Liver (tissue), 9 donors: ENCODE measurements around the gene ZNF189. TPM values are rescaled to one million over a fixed set of nuclear protein-coding genes. Genes with fewer than 3 reads are reported as not detected.

Source experiments
- DNase-seq: peaks from one replicate; pipeline ENCODE4 v3.0.0-alpha.2; 2017; ENCODE audit warnings: low spot score
- H3K27ac ChIP-seq, 2 donors: one replicate each; pipeline ENCODE4 v1.7.0; 2013; ENCODE audit warnings: inconsistent platforms in 2 of 2, low read length in 2 of 2, control low read depth in 1 of 2, low read depth in 1 of 2, mild to moderate bottlenecking in 1 of 2
- H3K27me3 ChIP-seq, 4 donors: one replicate each; pipeline versions ENCODE4 v1.6.1 to v1.7.0; 2013; ENCODE audit warnings: low read length in 3 of 4, inconsistent platforms in 1 of 4, mild to moderate bottlenecking in 1 of 4, moderate library complexity in 1 of 4; ENCODE audit not compliant: control insufficient read depth in 4 of 4, insufficient read depth in 4 of 4
- H3K36me3 ChIP-seq, 4 donors: one replicate each; pipeline versions ENCODE4 v1.6.1 to v1.7.0; 2013; ENCODE audit warnings: low read length in 3 of 4, mild to moderate bottlenecking in 3 of 4, low read depth in 1 of 4, moderate library complexity in 1 of 4; ENCODE audit not compliant: control insufficient read depth in 4 of 4, insufficient read depth in 3 of 4
- H3K4me1 ChIP-seq, 4 donors: one replicate each; pipeline versions ENCODE4 v1.6.1 to v1.7.0; 2013; ENCODE audit warnings: low read length in 3 of 4, mild to moderate bottlenecking in 3 of 4, moderate library complexity in 1 of 4; ENCODE audit not compliant: control insufficient read depth in 4 of 4, insufficient read depth in 4 of 4
- H3K4me3 ChIP-seq, 3 donors: one replicate each; pipeline versions ENCODE4 v1.6.1 to v1.7.0; 2013; ENCODE audit warnings: low read length in 3 of 3, control low read depth in 1 of 3, low read depth in 1 of 3, mild to moderate bottlenecking in 1 of 3
- H3K9ac ChIP-seq, 2 donors: one replicate each; pipeline ENCODE4 v1.7.0; 2013; ENCODE audit warnings: low read length in 2 of 2, mild to moderate bottlenecking in 2 of 2, moderate library complexity in 2 of 2, control low read depth in 1 of 2, low read depth in 1 of 2
- H3K9me3 ChIP-seq, 4 donors: one replicate each; pipeline versions ENCODE4 v1.6.1 to v1.7.0; 2013; ENCODE audit warnings: low read length in 3 of 4; ENCODE audit not compliant: control insufficient read depth in 4 of 4
- ATF3 ChIP-seq: IDR thresholded peaks from 2 replicates; pipeline ENCODE4 v1.6.1; 2016; ENCODE audit warnings: antibody characterized with exemption
- CTCF ChIP-seq: fragments of 150-350 bp; IDR thresholded peaks from 2 replicates; pipeline ENCODE4 v1.5.1; 2017; ENCODE audit warnings: improper control_type of control experiment, low read depth, low read length; ENCODE audit not compliant: missing input control
- EGR1 ChIP-seq, 2 donors: IDR thresholded peaks; 2 replicates each; pipeline ENCODE4 v1.6.1; 2016 to 2018; ENCODE audit warnings: antibody characterized with exemption in 2 of 2, low read depth in 2 of 2
- FOXA1 ChIP-seq: IDR thresholded peaks from 2 replicates; pipeline ENCODE4 v1.6.1; 2016; ENCODE audit warnings: antibody characterized with exemption
- FOXA2 ChIP-seq: IDR thresholded peaks from 2 replicates; pipeline ENCODE4 v1.6.1; 2016; ENCODE audit warnings: antibody characterized with exemption
- GABPA ChIP-seq, 2 donors: IDR thresholded peaks in 1 of 2; conservative IDR thresholded peaks in 1 of 2; 2 replicates each; pipeline ENCODE4 v1.6.1; 2016; ENCODE audit warnings: antibody characterized with exemption in 2 of 2, mild to moderate bottlenecking in 1 of 2, moderate library complexity in 1 of 2
- HNF4A ChIP-seq, 2 donors: conservative IDR thresholded peaks; 2 replicates each; pipeline ENCODE4 v1.6.1; 2016; ENCODE audit warnings: antibody characterized with exemption in 2 of 2, mild to moderate bottlenecking in 2 of 2
- HNF4G ChIP-seq: IDR thresholded peaks from 2 replicates; pipeline ENCODE4 v1.6.1; 2016; ENCODE audit warnings: antibody characterized with exemption
- JUND ChIP-seq, 2 donors: IDR thresholded peaks; 2 replicates each; pipeline ENCODE4 v1.6.1; 2016; ENCODE audit warnings: antibody characterized with exemption in 2 of 2
- MAX ChIP-seq: IDR thresholded peaks from 2 replicates; pipeline ENCODE4 v1.6.1; 2016; ENCODE audit warnings: antibody characterized with exemption
- NR2F2 ChIP-seq: IDR thresholded peaks from 2 replicates; pipeline ENCODE4 v1.6.1; 2016; ENCODE audit warnings: antibody characterized with exemption
- RAD21 ChIP-seq, 2 donors: IDR thresholded peaks; 2 replicates each; pipeline ENCODE4 v1.6.1; 2016; ENCODE audit warnings: antibody characterized with exemption in 2 of 2, mild to moderate bottlenecking in 2 of 2
- REST ChIP-seq: IDR thresholded peaks from 2 replicates; pipeline ENCODE4 v1.6.1; 2016; ENCODE audit warnings: antibody characterized with exemption, mild to moderate bottlenecking
- RXRA ChIP-seq, 2 donors: IDR thresholded peaks; 2 replicates each; pipeline ENCODE4 v1.6.1; 2017 to 2018; ENCODE audit warnings: antibody characterized with exemption in 2 of 2, mild to moderate bottlenecking in 1 of 2
- SP1 ChIP-seq: IDR thresholded peaks from 2 replicates; pipeline ENCODE4 v1.6.1; 2018; ENCODE audit warnings: antibody characterized with exemption, mild to moderate bottlenecking
- TAF1 ChIP-seq: conservative IDR thresholded peaks from 2 replicates; pipeline ENCODE4 v1.6.1; 2016; ENCODE audit warnings: antibody characterized with exemption, mild to moderate bottlenecking
- YY1 ChIP-seq: IDR thresholded peaks from 2 replicates; pipeline ENCODE4 v1.6.1; 2016; ENCODE audit warnings: antibody characterized with exemption, mild to moderate bottlenecking
- ZBTB33 ChIP-seq: IDR thresholded peaks from 2 replicates; pipeline ENCODE4 v1.6.1; 2016; ENCODE audit warnings: antibody characterized with exemption
- WGBS: extraction: QIAGEN DNeasy Blood & Tissue Kit; methylation state at CpG from one replicate; pipeline ENCODE4 v1.1.7; 2013; 5-methylcytosine and 5-hydroxymethylcytosine counted together
- polyA plus RNA-seq, 2 donors: library from polyadenylated mRNA; stranded (reverse) in 1 of 2; unstranded in 1 of 2; fragments of 200-250 nt in 1 of 2; fragments of >200 nt in 1 of 2; fragmentation: Nextera tagmentation in 1 of 2; extraction: Ambion mirVana in 1 of 2; gene quantifications; one replicate each; pipeline versions ENCODE4 v1.2.1 to v1.2.3, GENCODE V29; 2013 to 2015
- total RNA-seq, 2 donors: library from RNA; depleted of rRNA; stranded (reverse); fragments of >200 nt; gene quantifications; one replicate each; pipeline ENCODE4 v1.2.3, GENCODE V29; 2014
- donor health status: healthy.
- donor health status: healthy.
- donor health status: healthy.
- donor health status: healthy.
- donor health status: healthy.

Gene ZNF189
- total and polyA plus RNA-seq, 4 donors = 4.4 to 16.1 (median 8.3) TPM

GRCh38 chr9:101387871-101388506 lies 10.7 kb upstream of the ZNF189 start:
- no peaks in the 10 kb centered on the region for H3K27me3 ChIP-seq
- H3K9me3 ChIP-seq = peaks cover 0 to 2% (median 0%) of the 10 kb centered on the region in 4 donors

More at GRCh38 chr9:101387871-101388506, 10.7 kb upstream of the ZNF189 start:
- no peak for DNase-seq
- Histone ChIP-seq H3K4me1 (peaks cover 0 to 19% (median 14%) of the 10 kb centered on the region in 4 donors), H3K36me3 (peaks cover 0 to 23% (median 20%) of the 10 kb centered on the region in 4 donors), H3K27ac (peak overlapping the region; percentile 54 to 57), H3K4me3 (no peak overlapping the region), H3K9ac (peak overlapping the region in 1 of 2 donors; percentile 56)
- 47% methylated on average over 6 of the region's 6 CpGs for WGBS
- no peak for TF ChIP-seq ZBTB33
- TF ChIP-seq JUND (IDR thresholded peaks at IDR 0.05) = no peak
- no peak for TF ChIP-seq NR2F2
- TF ChIP-seq RXRA (IDR thresholded peaks at IDR 0.05) = peak in 1 of 2 donors; percentile 21
- TF ChIP-seq GABPA (IDR thresholded peaks at IDR 0.05 in 1 of 2, conservative IDR thresholded peaks at IDR 0.05 in 1 of 2) = no peak
- no peak for TF ChIP-seq FOXA1
- TF ChIP-seq HNF4G = no peak
- TF ChIP-seq YY1 = peak; percentile 4
- no peak for TF ChIP-seq TAF1
- no peak for TF ChIP-seq EGR1 (IDR thresholded peaks at IDR 0.05; ENCODE audit: low read depth in 2 of 2)
- peak; percentile 36 for TF ChIP-seq FOXA2
- TF ChIP-seq RAD21 (IDR thresholded peaks at IDR 0.05) = peak; percentile 79 to 84
- no peak for TF ChIP-seq SP1
- TF ChIP-seq ATF3 = no peak
- peak; percentile 68 for TF ChIP-seq CTCF
- no peak for TF ChIP-seq MAX
- TF ChIP-seq HNF4A (conservative IDR thresholded peaks at IDR 0.05) = peak in 1 of 2 donors; percentile 39
- TF ChIP-seq REST = no peak
